A549 (cell line): ENCODE results near the gene MGAT3. TPM values are rescaled to one million over a fixed set of nuclear protein-coding genes. Genes with fewer than 3 reads are reported as not detected.

Experiments used
- ATAC-seq, 2 experiments: fragments of 200-7000 bp in 1 of 2; fragments of >200 bp in 1 of 2; cut with Nextera tagmentation in 1 of 2; cut with Tn5 transposase in 1 of 2; 3 replicates each; pipeline versions ENCODE4 v1.8.0 to v1.9.1; 2018 to 2020; ENCODE audit warnings: mild to moderate bottlenecking in 1 of 2, moderate library complexity in 1 of 2
- CTCF ChIA-PET: fragments of 300-600 bp; sonication (Branson Sonifier 250); formaldehyde crosslinking; extraction: SDS; loops from one replicate; lab custom pipeline; 2021; ENCODE audit warnings: antibody characterized with exemption, inconsistent platforms; lab: Yijun Ruan, JAX
- POLR2A ChIA-PET: fragments of 350-600 bp; formaldehyde crosslinking; extraction: SDS; loops from one replicate; lab custom pipeline; 2021; ENCODE audit warnings: antibody characterized with exemption, inconsistent platforms; lab: Yijun Ruan, JAX
- DNase-seq, 2 experiments: peaks; one replicate each; pipeline versions ENCODE4 v3.0.0 to v3.0.0-alpha.2; 2011 to 2016; ENCODE audit warnings: low read depth in 1 of 2, low spot score in 1 of 2
- FAIRE-seq: peaks from 2 replicates; lab custom pipeline; 2011; peaks lifted over from hg19 to GRCh38; lab: Jason Lieb, UNC
- H3K27ac ChIP-seq, 2 experiments: fragments of >200 bp; sonication (Bioruptor Twin); formaldehyde crosslinking; 3 replicates each; pipeline ENCODE4 v1.5.1; 2016 to 2017
- H3K4me1 ChIP-seq: fragments of >200 bp; sonication (Bioruptor Twin); formaldehyde crosslinking; 3 replicates; pipeline ENCODE4 v1.6.1; 2016
- H3K4me2 ChIP-seq: fragments of >200 bp; sonication (Bioruptor Twin); formaldehyde crosslinking; 3 replicates; pipeline ENCODE4 v1.6.1; 2016
- H3K4me3 ChIP-seq: fragments of >200 bp; sonication (Bioruptor Twin); formaldehyde crosslinking; 3 replicates; pipeline ENCODE4 v1.5.1; 2016
- H3K9me3 ChIP-seq: fragments of >200 bp; sonication (Bioruptor Twin); formaldehyde crosslinking; 3 replicates; pipeline ENCODE4 v1.6.1; 2016
- CBX8 ChIP-seq: fragments of 200-600 bp; sonication (generic); IDR thresholded peaks from 2 replicates; pipeline ENCODE4 v1.6.1; 2016
- CEBPB ChIP-seq, 2 experiments: fragments of >200 bp in 1 of 2; sonication (Bioruptor Twin) in 1 of 2; formaldehyde crosslinking in 1 of 2; IDR thresholded peaks; 2 replicates each; pipeline ENCODE4 v1.6.1; 2012 to 2016
- CHD2 ChIP-seq: fragments of 150-350 bp; IDR thresholded peaks from 2 replicates; pipeline ENCODE4 v1.6.1; 2014; ENCODE audit warnings: low read length; ENCODE audit not compliant: partially characterized antibody
- EHMT2 ChIP-seq: fragments of 200-600 bp; sonication (generic); IDR thresholded peaks from 2 replicates; pipeline ENCODE4 v1.6.1; 2016; ENCODE audit warnings: antibody characterized with exemption, low read depth, mild to moderate bottlenecking, moderate library complexity
- EP300 ChIP-seq, 2 experiments: fragments of >200 bp; sonication (Bioruptor Twin); formaldehyde crosslinking; IDR thresholded peaks; 2 replicates in 1 of 2; 3 replicates in 1 of 2; pipeline ENCODE4 v1.6.1; 2016 to 2017
- FOSL2 ChIP-seq, 2 experiments: fragments of 450-650 bp in 1 of 2; fragments of >200 bp in 1 of 2; sonication (Bioruptor Twin) in 1 of 2; formaldehyde crosslinking; IDR thresholded peaks; 2 replicates each; pipeline versions ENCODE4 v1.5.0 to v1.6.1; 2016 to 2020; ENCODE audit warnings: mild to moderate bottlenecking in 1 of 2, moderate library complexity in 1 of 2
- GATA3 ChIP-seq: IDR thresholded peaks from 2 replicates; pipeline ENCODE4 v1.6.1; 2012; ENCODE audit warnings: borderline replicate concordance
- HDAC2 ChIP-seq: fragments of 200-600 bp; sonication (generic); IDR thresholded peaks from 2 replicates; pipeline ENCODE4 v1.6.1; 2016
- HEYL ChIP-seq: fragments of 250-450 bp; sonication (Bioruptor Pico); IDR thresholded peaks from 2 replicates; pipeline ENCODE4 v1.8.0; 2021; ENCODE audit warnings: mild to moderate bottlenecking, moderate library complexity
- JUNB ChIP-seq: fragments of >200 bp; sonication (Bioruptor Twin); formaldehyde crosslinking; IDR thresholded peaks from 2 replicates; pipeline ENCODE4 v1.6.1; 2016
- KDM1A ChIP-seq: fragments of 200-600 bp; sonication (generic); IDR thresholded peaks from 2 replicates; pipeline ENCODE4 v1.6.1; 2016; ENCODE audit warnings: low read depth, mild to moderate bottlenecking
- NFE2L2 ChIP-seq: fragments of 150-350 bp; conservative IDR thresholded peaks from 2 replicates; pipeline ENCODE4 v1.6.1; 2014; ENCODE audit warnings: low read length
- POLR2A ChIP-seq: IDR thresholded peaks from 2 replicates; pipeline ENCODE4 v1.6.1; 2012; ENCODE audit warnings: mild to moderate bottlenecking, low read length
- RNF2 ChIP-seq: fragments of 200-600 bp; sonication (generic); IDR thresholded peaks from 2 replicates; pipeline ENCODE4 v1.6.1; 2016; ENCODE audit warnings: low read depth, mild to moderate bottlenecking, antibody characterized with exemption, moderate library complexity, borderline replicate concordance
- SMC3 ChIP-seq: fragments of >200 bp; sonication (Bioruptor Twin); formaldehyde crosslinking; IDR thresholded peaks from 3 replicates; pipeline ENCODE4 v1.6.1; 2018; ENCODE audit warnings: inconsistent platforms
- SREBF2 ChIP-seq: fragments of 450-650 bp; IDR thresholded peaks from 2 replicates; pipeline ENCODE4 v1.6.1; 2014; ENCODE audit warnings: mild to moderate bottlenecking, moderate library complexity
- ZC3H11A ChIP-seq: fragments of 450-650 bp; IDR thresholded peaks from 2 replicates; pipeline ENCODE4 v1.6.1; 2014; ENCODE audit warnings: antibody characterized with exemption, mild to moderate bottlenecking
- ZNF302 ChIP-seq: fragments of 250-450 bp; sonication (Bioruptor Pico); IDR thresholded peaks from 2 replicates; pipeline ENCODE4 v1.9.0; 2021; ENCODE audit warnings: inconsistent platforms, mild to moderate bottlenecking, moderate library complexity
- ZSCAN20 ChIP-seq: fragments of 250-450 bp; sonication (Bioruptor Pico); IDR thresholded peaks from 2 replicates; pipeline ENCODE4 v1.8.0; 2022; ENCODE audit warnings: mild to moderate bottlenecking, moderate library complexity
- WGBS: methylation state at CpG from one replicate; pipeline ENCODE4 v1.1.6; 2017; ENCODE audit errors: missing lambda C conversion rate; 5-methylcytosine and 5-hydroxymethylcytosine counted together
- polyA plus RNA-seq, 4 experiments: library from polyadenylated mRNA; depleted of rRNA in 3 of 4; stranded (reverse); fragments of >200 nt; fragmentation: RNase III in 1 of 4; extraction: RNeasy Plus Mini Kit Qiagen cat#74134 plus additional on column Dnase treatment in 1 of 4; gene quantifications; 2 replicates in 3 of 4; 3 replicates in 1 of 4; pipeline ENCODE4 v1.2.3, GENCODE V29; 2011 to 2017
- TF ChIP-seq, protein P1 (sequence below): IDR thresholded peaks from 2 replicates; pipeline ENCODE4 v1.6.1; 2012
- TF ChIP-seq, protein P2 (sequence below): fragments of 150-350 bp; IDR thresholded peaks from 2 replicates; pipeline ENCODE4 v1.6.1; 2014; ENCODE audit warnings: low read depth, mild to moderate bottlenecking, low read length
- TF ChIP-seq, protein P3 (sequence below): fragments of >200 bp; sonication (Bioruptor Twin); formaldehyde crosslinking; IDR thresholded peaks from 3 replicates; pipeline ENCODE4 v1.5.1; 2016
- TF ChIP-seq, protein P4 (sequence below): fragments of 200-600 bp; sonication (generic); IDR thresholded peaks from 2 replicates; pipeline ENCODE4 v1.6.1; 2016; ENCODE audit warnings: antibody characterized with exemption, mild to moderate bottlenecking, moderate library complexity

Gene MGAT3
- polyA plus RNA-seq, 2 of the 4 experiments (the other 2 are of a cell fraction) = 0.62 to 0.84 TPM

DNA sequence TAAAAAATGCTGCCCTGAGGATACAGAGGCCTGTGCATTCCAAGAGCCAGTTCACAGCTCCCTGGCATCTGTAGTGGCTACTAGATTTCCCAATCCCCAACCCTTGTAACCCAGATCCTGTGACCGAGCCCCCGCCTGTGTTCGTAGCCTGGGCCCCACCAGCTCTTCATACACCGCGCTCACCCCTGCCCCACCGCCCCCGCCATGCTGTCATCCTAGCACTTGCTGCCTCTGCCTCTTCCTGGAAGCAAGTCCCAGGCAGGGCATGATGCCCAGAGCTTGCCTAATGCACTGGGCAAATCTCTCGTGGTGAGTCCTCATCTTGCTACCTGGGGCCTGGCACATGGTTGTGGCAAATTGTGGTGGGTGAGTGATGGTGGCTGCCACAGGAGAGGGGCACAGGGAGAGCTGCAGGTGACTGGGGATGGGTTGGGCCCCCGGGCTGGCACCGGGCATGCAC is 7.1 kb downstream of the MGAT3 start:
- ATAC-seq = no peak

DNA sequence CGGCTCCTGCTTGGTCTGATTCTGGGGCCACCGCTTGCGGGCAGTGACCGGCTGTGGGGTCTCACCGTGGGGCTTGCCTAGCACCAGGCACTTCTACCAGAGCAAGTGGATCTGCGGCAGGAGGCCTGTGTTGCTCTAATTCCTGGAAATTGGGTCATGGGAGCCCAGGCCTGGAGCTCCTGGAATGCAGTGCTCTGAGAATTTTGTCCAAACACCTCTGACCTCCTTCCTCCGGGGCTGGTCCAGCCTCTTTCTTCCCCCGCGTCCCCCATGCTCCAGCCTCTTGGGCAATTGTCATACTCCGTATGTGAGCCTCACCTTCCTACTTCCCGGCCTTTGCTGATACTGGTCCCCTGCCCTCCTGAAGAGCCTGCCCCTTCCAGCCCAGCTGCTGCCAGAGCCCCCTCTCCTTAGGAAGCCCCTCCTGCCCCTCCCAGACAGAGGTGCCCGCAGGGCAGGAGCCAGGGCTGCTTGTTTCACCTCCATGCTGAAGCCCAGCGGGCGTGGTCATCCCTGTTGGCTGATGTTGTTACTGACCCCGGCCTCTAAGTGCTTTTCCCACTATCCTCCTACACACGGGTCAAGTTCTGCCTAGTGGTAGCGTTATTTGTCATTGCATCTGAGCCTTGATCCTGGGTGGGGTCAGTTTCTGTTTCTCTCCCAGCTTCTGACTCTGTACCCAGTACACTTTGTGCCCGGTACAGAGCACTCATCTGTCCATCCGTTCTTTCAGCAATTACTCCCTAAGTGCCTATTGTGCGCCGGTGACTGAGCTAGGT is 9.6 kb downstream of the MGAT3 start:
- Histone ChIP-seq H3K4me2 (no peak overlapping the region), H3K4me3 (no peak overlapping the region), H3K4me1 (peaks cover 6% of the 10 kb centered on the region; the same call in 1 of the 3 replicates), H3K9me3 (no peaks in the 10 kb centered on the region), H3K27ac (no peak overlapping the region)
- 80% methylated on average over 21 of the region's 21 CpGs for WGBS
- CTCF ChIA-PET = no interaction called here
- no peak for ATAC-seq
- no peak for DNase-seq
- TF ChIP-seq, protein P1, sequence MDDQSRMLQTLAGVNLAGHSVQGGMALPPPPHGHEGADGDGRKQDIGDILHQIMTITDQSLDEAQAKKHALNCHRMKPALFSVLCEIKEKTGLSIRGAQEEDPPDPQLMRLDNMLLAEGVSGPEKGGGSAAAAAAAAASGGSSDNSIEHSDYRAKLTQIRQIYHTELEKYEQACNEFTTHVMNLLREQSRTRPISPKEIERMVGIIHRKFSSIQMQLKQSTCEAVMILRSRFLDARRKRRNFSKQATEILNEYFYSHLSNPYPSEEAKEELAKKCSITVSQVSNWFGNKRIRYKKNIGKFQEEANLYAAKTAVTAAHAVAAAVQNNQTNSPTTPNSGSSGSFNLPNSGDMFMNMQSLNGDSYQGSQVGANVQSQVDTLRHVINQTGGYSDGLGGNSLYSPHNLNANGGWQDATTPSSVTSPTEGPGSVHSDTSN = no peak
- no peak for TF ChIP-seq SREBF2
- TF ChIP-seq POLR2A = no peak
- TF ChIP-seq SMC3 = no peak
- TF ChIP-seq CEBPB (IDR thresholded peaks at IDR 0.05) = no peak
- TF ChIP-seq, all 56 proteins: peak for 0
- no peak for FAIRE-seq
- POLR2A ChIA-PET = no interaction called here

More for the DNA sequence above, 7.1 kb downstream of the MGAT3 start:
- FAIRE-seq (no peak), DNase-seq (no peak)
- POLR2A ChIA-PET = no interaction called here
- WGBS = 85% methylated on average over 9 of the region's 10 CpGs
- Histone ChIP-seq H3K4me1 (no peaks in the 10 kb centered on the region), H3K4me2 (no peak overlapping the region), H3K9me3 (no peaks in the 10 kb centered on the region), H3K4me3 (no peak overlapping the region), H3K27ac (no peak overlapping the region)
- TF ChIP-seq ZSCAN20 (CRISPR knock-in tag) (no peak), CHD2 (no peak), ZC3H11A (no peak), NFE2L2 (no peak), RNF2 (no peak), HEYL (no peak)
- TF ChIP-seq, protein P2, sequence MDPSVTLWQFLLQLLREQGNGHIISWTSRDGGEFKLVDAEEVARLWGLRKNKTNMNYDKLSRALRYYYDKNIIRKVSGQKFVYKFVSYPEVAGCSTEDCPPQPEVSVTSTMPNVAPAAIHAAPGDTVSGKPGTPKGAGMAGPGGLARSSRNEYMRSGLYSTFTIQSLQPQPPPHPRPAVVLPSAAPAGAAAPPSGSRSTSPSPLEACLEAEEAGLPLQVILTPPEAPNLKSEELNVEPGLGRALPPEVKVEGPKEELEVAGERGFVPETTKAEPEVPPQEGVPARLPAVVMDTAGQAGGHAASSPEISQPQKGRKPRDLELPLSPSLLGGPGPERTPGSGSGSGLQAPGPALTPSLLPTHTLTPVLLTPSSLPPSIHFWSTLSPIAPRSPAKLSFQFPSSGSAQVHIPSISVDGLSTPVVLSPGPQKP = no peak
- CTCF ChIA-PET = interaction anchor here (0.6 to 1.8 kb wide), 4 partner anchors 9 to 120 kb away, joined by 3 to 4 read pairs (median 3); no protein-coding TSS in a partner anchor

DNA sequence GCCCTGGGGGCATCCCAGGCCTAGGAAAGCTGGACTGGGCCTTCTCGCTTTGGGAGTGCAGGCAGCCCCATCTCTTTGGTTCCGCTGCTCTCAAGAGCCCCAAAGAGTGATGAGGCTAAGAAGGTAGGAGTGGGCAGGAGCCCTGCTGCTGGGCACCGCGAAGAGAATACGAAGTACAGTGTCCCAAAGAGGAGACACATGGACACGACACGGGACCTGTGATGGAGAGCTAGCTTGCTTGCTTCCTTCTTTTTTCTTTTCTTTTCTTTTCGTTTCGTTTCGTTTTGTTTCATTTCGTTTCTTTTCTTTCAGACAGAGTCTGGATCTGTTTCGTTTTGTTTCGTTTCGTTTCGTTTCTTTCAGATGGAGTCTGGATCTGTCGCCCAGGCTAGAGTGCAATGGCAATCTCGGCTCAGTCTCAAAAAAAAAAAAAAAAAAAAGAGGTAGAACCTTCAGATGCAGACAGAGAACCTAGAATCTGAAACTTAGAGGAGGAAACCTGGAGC is 10.6 kb downstream of the MGAT3 start:
- WGBS = 75% methylated on average over 17 of the region's 17 CpGs
- Histone ChIP-seq H3K4me2 (no peak overlapping the region), H3K9me3 (no peaks in the 10 kb centered on the region), H3K4me3 (no peak overlapping the region), H3K4me1 (peaks cover 10% of the 10 kb centered on the region; the same call in 1 of the 3 replicates), H3K27ac (no peak overlapping the region)
- no peak for DNase-seq
- POLR2A ChIA-PET = no interaction called here
- FAIRE-seq = no peak
- no peak for ATAC-seq
- CTCF ChIA-PET = interaction anchor here (0.9 to 1.8 kb wide), 3 partner anchors 14 to 29 kb away, joined by 3 to 4 read pairs (median 3); no protein-coding TSS in a partner anchor
- TF ChIP-seq JUNB (no peak), POLR2A (no peak), KDM1A (no peak), CHD2 (no peak), CEBPB (IDR thresholded peaks at IDR 0.05) (no peak), CBX8 (no peak), EP300 (IDR thresholded peaks at IDR 0.05) (no peak), HEYL (no peak), GATA3 (no peak), FOSL2 (IDR thresholded peaks at IDR 0.05) (no peak), FOSL2 (CRISPR knock-in tag; IDR thresholded peaks at IDR 0.05) (no peak), ZNF302 (no peak), EHMT2 (no peak), HDAC2 (no peak)
- TF ChIP-seq, protein P2 = no peak
- TF ChIP-seq, protein P3, sequence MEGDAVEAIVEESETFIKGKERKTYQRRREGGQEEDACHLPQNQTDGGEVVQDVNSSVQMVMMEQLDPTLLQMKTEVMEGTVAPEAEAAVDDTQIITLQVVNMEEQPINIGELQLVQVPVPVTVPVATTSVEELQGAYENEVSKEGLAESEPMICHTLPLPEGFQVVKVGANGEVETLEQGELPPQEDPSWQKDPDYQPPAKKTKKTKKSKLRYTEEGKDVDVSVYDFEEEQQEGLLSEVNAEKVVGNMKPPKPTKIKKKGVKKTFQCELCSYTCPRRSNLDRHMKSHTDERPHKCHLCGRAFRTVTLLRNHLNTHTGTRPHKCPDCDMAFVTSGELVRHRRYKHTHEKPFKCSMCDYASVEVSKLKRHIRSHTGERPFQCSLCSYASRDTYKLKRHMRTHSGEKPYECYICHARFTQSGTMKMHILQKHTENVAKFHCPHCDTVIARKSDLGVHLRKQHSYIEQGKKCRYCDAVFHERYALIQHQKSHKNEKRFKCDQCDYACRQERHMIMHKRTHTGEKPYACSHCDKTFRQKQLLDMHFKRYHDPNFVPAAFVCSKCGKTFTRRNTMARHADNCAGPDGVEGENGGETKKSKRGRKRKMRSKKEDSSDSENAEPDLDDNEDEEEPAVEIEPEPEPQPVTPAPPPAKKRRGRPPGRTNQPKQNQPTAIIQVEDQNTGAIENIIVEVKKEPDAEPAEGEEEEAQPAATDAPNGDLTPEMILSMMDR = no peak
- TF ChIP-seq, protein P4, sequence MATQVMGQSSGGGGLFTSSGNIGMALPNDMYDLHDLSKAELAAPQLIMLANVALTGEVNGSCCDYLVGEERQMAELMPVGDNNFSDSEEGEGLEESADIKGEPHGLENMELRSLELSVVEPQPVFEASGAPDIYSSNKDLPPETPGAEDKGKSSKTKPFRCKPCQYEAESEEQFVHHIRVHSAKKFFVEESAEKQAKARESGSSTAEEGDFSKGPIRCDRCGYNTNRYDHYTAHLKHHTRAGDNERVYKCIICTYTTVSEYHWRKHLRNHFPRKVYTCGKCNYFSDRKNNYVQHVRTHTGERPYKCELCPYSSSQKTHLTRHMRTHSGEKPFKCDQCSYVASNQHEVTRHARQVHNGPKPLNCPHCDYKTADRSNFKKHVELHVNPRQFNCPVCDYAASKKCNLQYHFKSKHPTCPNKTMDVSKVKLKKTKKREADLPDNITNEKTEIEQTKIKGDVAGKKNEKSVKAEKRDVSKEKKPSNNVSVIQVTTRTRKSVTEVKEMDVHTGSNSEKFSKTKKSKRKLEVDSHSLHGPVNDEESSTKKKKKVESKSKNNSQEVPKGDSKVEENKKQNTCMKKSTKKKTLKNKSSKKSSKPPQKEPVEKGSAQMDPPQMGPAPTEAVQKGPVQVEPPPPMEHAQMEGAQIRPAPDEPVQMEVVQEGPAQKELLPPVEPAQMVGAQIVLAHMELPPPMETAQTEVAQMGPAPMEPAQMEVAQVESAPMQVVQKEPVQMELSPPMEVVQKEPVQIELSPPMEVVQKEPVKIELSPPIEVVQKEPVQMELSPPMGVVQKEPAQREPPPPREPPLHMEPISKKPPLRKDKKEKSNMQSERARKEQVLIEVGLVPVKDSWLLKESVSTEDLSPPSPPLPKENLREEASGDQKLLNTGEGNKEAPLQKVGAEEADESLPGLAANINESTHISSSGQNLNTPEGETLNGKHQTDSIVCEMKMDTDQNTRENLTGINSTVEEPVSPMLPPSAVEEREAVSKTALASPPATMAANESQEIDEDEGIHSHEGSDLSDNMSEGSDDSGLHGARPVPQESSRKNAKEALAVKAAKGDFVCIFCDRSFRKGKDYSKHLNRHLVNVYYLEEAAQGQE = no peak
